ENCODE measurements around the gene GALK2. TPM values are rescaled to one million over a fixed set of nuclear protein-coding genes. Genes with fewer than 3 reads are reported as not detected.
A peak's percentile ranks its signal among the peaks of the same experiment; 100 is the strongest.

The GALK2 gene
- 40.5 and 44.7 TPM in 2 replicates for polyA plus RNA-seq (2011; rRNA removed)
- polyA plus RNA-seq (2012; cell fraction: cytosol; rRNA removed) = 18.6 and 19.2 TPM in 2 replicates
- polyA plus RNA-seq (2012; cell fraction: nucleus; rRNA removed) = 14.2 and 16.0 TPM in 2 replicates
- 22.8 to 26.8 TPM (median 23.7 TPM) in 3 replicates for polyA plus RNA-seq (2017; fragmentation: RNase III; extraction: RNeasy Plus Mini Kit Qiagen cat#74134 plus additional on column Dnase treatment)
- polyA minus RNA-seq (2011; rRNA and poly(A)+ RNA removed) = 32.1 and 44.6 TPM in 2 replicates

DNA sequence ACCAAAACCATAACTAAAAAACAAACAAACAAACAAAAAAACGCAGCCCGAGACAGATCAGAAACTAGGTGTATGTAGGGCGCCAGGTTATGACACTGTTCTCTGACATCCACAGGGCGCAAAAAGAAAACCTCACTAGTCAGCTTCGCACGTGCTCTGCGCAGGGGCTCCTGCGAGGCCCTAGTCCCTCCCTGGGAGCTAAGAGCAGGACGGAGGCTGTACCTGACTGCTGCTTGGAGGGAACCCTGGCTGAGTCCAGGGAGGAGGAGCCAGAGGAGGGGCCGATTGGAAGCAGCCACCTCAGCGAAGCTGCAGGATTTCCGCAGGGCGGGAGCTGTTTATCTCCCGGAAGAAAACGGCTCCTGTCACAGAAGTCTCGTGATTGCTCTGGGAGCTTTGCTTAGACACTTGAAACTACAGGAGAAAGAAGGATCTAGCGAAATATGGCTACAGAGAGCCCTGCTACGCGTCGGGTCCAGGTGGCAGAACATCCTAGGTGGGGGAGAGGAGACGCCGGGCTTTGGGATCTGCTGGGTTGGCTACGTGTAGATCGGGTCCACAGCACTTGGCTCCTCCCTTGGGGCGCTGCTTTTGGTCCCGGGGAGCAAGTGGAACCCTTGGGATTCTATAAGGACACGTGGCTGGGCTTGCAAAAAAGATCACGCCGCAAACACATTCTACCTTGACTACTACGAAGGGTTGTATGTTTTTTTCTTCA lies at the start of gene GALK2:
GALK2 (plus strand) TSS at position 368 of the 718 bp plus-strand sequence; CDS start at position 444, 76 bp downstream.
- peak; percentile 99 to 100 for ATAC-seq
- peak within 1 kb of the TSS; percentile 67 for H3K4me2 ChIP-seq
- peak; percentile 64 to 88 for DNase-seq (ENCODE audit: low read depth in 1 of 2, low spot score in 1 of 2)
- POLR2A ChIA-PET = interaction anchor here (0.6 to 1.4 kb wide), 5 partner anchors 9 to 1185 kb away, joined by 3 to 15 read pairs (median 3); partner anchors contain the start of genes COPS2 and GABPB1
- CTCF ChIA-PET = interaction anchor here (0.9 kb wide), 1 partner anchor 9 kb away, joined by 3 read pairs; no protein-coding TSS in a partner anchor
- peaks cover 23% of the 10 kb centered on the region for H3K4me1 ChIP-seq
- peak within 1 kb of the TSS; percentile 81 to 86 for H3K27ac ChIP-seq
- no peak for FAIRE-seq
- WGBS (ENCODE audit: missing lambda C conversion rate) = 4% methylated on average over 27 of the region's 30 CpGs
- peak within 1 kb of the TSS; percentile 67 for H3K4me3 ChIP-seq
- no peaks in the 10 kb centered on the region for H3K9me3 ChIP-seq
- TF ChIP-seq NFE2L2 (conservative IDR thresholded peaks at IDR 0.05; ENCODE audit: low read length) (no peak), RARB (CRISPR knock-in tag; IDR thresholded peaks at IDR 0.05) (no peak), JUN (IDR thresholded peaks at IDR 0.05) (peak in 1 of 2 experiments; percentile 25; a peak in 1 of 5 replicates), EP300 (IDR thresholded peaks at IDR 0.05) (no peak), BHLHE40 (IDR thresholded peaks at IDR 0.05; ENCODE audit: low read depth, low read length) (peak; percentile 57; the same call in 1 of the 2 replicates), GATA3 (IDR thresholded peaks at IDR 0.05; ENCODE audit: borderline replicate concordance) (no peak), CBX8 (IDR thresholded peaks at IDR 0.05) (no peak), TP53 (CRISPR knock-in tag; IDR thresholded peaks at IDR 0.05) (no peak), CEBPB (IDR thresholded peaks at IDR 0.05) (no peak), HDAC2 (IDR thresholded peaks at IDR 0.05) (no peak), KDM5A (IDR thresholded peaks at IDR 0.05) (no peak), ZSCAN20 (CRISPR knock-in tag; IDR thresholded peaks at IDR 0.05) (no peak), MAZ (IDR thresholded peaks at IDR 0.05; ENCODE audit: borderline replicate concordance, low read depth, low read length) (no peak), RAD21 (conservative IDR thresholded peaks at IDR 0.05 in 1 of 2, IDR thresholded peaks at IDR 0.05 in 1 of 2) (no peak), EHMT2 (IDR thresholded peaks at IDR 0.05; ENCODE audit: low read depth) (no peak), PHF8 (IDR thresholded peaks at IDR 0.05; ENCODE audit: borderline replicate concordance, low read depth) (no peak), ZFP36 (IDR thresholded peaks at IDR 0.05; ENCODE audit: borderline replicate concordance, partially characterized antibody) (no peak), SMC3 (IDR thresholded peaks at IDR 0.05) (no peak), EHF (CRISPR knock-in tag; IDR thresholded peaks at IDR 0.05) (no peak), TFCP2L1 (CRISPR knock-in tag; IDR thresholded peaks at IDR 0.05) (no peak), ESRRA (IDR thresholded peaks at IDR 0.05; ENCODE audit: borderline replicate concordance, low read length) (no peak), RCOR1 (IDR thresholded peaks at IDR 0.05; ENCODE audit: low read depth, low read length) (no peak), CHD4 (IDR thresholded peaks at IDR 0.05; ENCODE audit: borderline replicate concordance) (no peak), FOSB (CRISPR knock-in tag; IDR thresholded peaks at IDR 0.05) (no peak), ZNF302 (CRISPR knock-in tag; IDR thresholded peaks at IDR 0.05) (no peak; the same call in 1 of the 2 replicates), CBX2 (IDR thresholded peaks at IDR 0.05; ENCODE audit: borderline replicate concordance, low read depth) (no peak), CHD2 (IDR thresholded peaks at IDR 0.05; ENCODE audit: low read length, partially characterized antibody) (no peak)
- TF ChIP-seq, protein P1, sequence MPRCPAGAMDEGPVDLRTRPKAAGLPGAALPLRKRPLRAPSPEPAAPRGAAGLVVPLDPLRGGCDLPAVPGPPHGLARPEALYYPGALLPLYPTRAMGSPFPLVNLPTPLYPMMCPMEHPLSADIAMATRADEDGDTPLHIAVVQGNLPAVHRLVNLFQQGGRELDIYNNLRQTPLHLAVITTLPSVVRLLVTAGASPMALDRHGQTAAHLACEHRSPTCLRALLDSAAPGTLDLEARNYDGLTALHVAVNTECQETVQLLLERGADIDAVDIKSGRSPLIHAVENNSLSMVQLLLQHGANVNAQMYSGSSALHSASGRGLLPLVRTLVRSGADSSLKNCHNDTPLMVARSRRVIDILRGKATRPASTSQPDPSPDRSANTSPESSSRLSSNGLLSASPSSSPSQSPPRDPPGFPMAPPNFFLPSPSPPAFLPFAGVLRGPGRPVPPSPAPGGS (IDR thresholded peaks at IDR 0.05) = 0 out of 3 replicates have a peak, but pooled peaks have one; percentile 30
- TF ChIP-seq, protein P2, sequence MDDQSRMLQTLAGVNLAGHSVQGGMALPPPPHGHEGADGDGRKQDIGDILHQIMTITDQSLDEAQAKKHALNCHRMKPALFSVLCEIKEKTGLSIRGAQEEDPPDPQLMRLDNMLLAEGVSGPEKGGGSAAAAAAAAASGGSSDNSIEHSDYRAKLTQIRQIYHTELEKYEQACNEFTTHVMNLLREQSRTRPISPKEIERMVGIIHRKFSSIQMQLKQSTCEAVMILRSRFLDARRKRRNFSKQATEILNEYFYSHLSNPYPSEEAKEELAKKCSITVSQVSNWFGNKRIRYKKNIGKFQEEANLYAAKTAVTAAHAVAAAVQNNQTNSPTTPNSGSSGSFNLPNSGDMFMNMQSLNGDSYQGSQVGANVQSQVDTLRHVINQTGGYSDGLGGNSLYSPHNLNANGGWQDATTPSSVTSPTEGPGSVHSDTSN (IDR thresholded peaks at IDR 0.05) = no peak
- TF ChIP-seq, protein P3, sequence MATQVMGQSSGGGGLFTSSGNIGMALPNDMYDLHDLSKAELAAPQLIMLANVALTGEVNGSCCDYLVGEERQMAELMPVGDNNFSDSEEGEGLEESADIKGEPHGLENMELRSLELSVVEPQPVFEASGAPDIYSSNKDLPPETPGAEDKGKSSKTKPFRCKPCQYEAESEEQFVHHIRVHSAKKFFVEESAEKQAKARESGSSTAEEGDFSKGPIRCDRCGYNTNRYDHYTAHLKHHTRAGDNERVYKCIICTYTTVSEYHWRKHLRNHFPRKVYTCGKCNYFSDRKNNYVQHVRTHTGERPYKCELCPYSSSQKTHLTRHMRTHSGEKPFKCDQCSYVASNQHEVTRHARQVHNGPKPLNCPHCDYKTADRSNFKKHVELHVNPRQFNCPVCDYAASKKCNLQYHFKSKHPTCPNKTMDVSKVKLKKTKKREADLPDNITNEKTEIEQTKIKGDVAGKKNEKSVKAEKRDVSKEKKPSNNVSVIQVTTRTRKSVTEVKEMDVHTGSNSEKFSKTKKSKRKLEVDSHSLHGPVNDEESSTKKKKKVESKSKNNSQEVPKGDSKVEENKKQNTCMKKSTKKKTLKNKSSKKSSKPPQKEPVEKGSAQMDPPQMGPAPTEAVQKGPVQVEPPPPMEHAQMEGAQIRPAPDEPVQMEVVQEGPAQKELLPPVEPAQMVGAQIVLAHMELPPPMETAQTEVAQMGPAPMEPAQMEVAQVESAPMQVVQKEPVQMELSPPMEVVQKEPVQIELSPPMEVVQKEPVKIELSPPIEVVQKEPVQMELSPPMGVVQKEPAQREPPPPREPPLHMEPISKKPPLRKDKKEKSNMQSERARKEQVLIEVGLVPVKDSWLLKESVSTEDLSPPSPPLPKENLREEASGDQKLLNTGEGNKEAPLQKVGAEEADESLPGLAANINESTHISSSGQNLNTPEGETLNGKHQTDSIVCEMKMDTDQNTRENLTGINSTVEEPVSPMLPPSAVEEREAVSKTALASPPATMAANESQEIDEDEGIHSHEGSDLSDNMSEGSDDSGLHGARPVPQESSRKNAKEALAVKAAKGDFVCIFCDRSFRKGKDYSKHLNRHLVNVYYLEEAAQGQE (IDR thresholded peaks at IDR 0.05) = no peak
- TF ChIP-seq, protein P4, sequence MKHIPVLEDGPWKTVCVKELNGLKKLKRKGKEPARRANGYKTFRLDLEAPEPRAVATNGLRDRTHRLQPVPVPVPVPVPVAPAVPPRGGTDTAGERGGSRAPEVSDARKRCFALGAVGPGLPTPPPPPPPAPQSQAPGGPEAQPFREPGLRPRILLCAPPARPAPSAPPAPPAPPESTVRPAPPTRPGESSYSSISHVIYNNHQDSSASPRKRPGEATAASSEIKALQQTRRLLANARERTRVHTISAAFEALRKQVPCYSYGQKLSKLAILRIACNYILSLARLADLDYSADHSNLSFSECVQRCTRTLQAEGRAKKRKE (CRISPR knock-in tag; IDR thresholded peaks at IDR 0.05; ENCODE audit: low read depth) = no peak
- TF ChIP-seq, protein P5, sequence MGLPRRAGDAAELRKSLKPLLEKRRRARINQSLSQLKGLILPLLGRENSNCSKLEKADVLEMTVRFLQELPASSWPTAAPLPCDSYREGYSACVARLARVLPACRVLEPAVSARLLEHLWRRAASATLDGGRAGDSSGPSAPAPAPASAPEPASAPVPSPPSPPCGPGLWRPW (IDR thresholded peaks at IDR 0.05) = no peak
- TF ChIP-seq, protein P6, sequence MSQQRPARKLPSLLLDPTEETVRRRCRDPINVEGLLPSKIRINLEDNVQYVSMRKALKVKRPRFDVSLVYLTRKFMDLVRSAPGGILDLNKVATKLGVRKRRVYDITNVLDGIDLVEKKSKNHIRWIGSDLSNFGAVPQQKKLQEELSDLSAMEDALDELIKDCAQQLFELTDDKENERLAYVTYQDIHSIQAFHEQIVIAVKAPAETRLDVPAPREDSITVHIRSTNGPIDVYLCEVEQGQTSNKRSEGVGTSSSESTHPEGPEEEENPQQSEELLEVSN (IDR thresholded peaks at IDR 0.05; ENCODE audit: borderline replicate concordance, low read depth) = peak; percentile 92
